Measurements from ENCODE around the gene SEMA3D.
A peak's percentile ranks its signal among the peaks of the same experiment; 100 is the strongest.

SEMA3D gene

DNA sequence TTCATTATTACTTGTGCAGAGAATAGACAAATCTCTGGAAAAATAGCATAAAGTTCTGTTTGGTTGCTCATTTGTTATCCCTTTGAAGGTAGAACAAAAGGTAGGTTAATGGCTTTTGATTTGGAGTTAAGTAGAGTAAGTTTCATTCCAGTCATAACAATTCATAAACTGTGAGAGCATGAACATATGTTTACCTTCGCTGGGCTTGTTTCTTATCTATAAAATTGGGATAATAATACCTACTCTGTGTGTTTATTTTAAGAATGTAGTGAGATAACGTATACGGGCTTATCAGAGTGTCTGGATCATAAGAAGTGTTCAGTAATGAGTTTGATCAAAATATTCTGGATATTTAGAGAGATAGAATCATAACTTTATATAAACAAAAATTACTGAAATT is 155.4 kb downstream of the SEMA3D start:
- ChIA-PET POLR2A (no interaction called here), CTCF (interaction anchor here (0.9 to 5.3 kb wide), 10 partner anchors 10 to 822 kb away, joined by 3 to 35 read pairs (median 4); no protein-coding TSS in a partner anchor)
- Histone ChIP-seq H3K27me3 (replicated peaks in 2 of 5; ENCODE audit: control insufficient read depth in 4 of 5, insufficient read depth in 5 of 5, low read length in 4 of 5) (no peaks in the 10 kb centered on the region), H3K4me3 (ENCODE audit: control insufficient read depth in 1 of 7, extremely low read depth in 1 of 7, insufficient read depth in 4 of 7, low read depth in 2 of 7, low read length in 6 of 7) (no peak overlapping the region), H3K27ac (ENCODE audit: insufficient read depth in 1 of 2, low read depth in 1 of 2, low read length in 2 of 2, poor library complexity in 1 of 2, severe bottlenecking in 2 of 2) (no peak overlapping the region), H3K9me3 (ENCODE audit: control extremely low read depth in 1 of 5, control insufficient read depth in 4 of 5, insufficient read depth in 2 of 5, low read depth in 1 of 5, low read length in 4 of 5) (no peaks in the 10 kb centered on the region), H3K36me3 (ENCODE audit: control insufficient read depth in 4 of 4, insufficient read depth in 4 of 4, low read length in 3 of 4) (no peaks in the 10 kb centered on the region), H3K4me1 (ENCODE audit: control extremely low read depth in 1 of 4, control insufficient read depth in 4 of 4, insufficient read depth in 4 of 4, low read length in 3 of 4) (no peaks in the 10 kb centered on the region)
- no CpG with 5 or more reads among the region's 3 CpGs for WGBS (ENCODE audit: insufficient coverage)
- no peak for DNase-seq

DNA sequence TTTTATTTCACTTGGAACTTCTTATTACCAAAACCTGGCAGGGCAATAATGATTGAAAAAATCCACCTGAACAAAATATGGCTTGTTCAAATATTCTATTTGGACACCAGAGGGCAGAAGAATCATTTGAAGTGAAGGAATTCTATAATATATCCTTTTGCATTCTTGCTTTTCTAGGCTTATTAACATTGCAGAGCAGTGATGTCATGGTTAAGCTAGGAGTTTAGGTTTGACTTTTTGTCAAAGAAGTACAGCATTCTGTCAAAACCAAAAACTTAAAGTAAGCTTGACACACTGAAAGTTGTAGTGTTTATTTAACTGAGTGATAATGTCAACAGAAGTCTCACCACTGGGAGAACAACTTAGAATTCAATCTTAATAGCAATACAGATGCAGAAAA is 156.0 kb downstream of the SEMA3D start:
- Histone ChIP-seq H3K27ac (ENCODE audit: insufficient read depth in 1 of 2, low read depth in 1 of 2, low read length in 2 of 2, poor library complexity in 1 of 2, severe bottlenecking in 2 of 2) (no peak overlapping the region), H3K36me3 (ENCODE audit: control insufficient read depth in 4 of 4, insufficient read depth in 4 of 4, low read length in 3 of 4) (no peaks in the 10 kb centered on the region), H3K4me1 (ENCODE audit: control extremely low read depth in 1 of 4, control insufficient read depth in 4 of 4, insufficient read depth in 4 of 4, low read length in 3 of 4) (no peaks in the 10 kb centered on the region), H3K4me3 (ENCODE audit: control insufficient read depth in 1 of 7, extremely low read depth in 1 of 7, insufficient read depth in 4 of 7, low read depth in 2 of 7, low read length in 6 of 7) (no peak overlapping the region), H3K27me3 (replicated peaks in 2 of 5; ENCODE audit: control insufficient read depth in 4 of 5, insufficient read depth in 5 of 5, low read length in 4 of 5) (no peaks in the 10 kb centered on the region), H3K9me3 (ENCODE audit: control extremely low read depth in 1 of 5, control insufficient read depth in 4 of 5, insufficient read depth in 2 of 5, low read depth in 1 of 5, low read length in 4 of 5) (no peaks in the 10 kb centered on the region)
- POLR2A ChIA-PET: no interaction called here
- CTCF ChIA-PET: interaction anchor here (0.9 to 5.3 kb wide), 10 partner anchors 11 to 822 kb away, joined by 3 to 35 read pairs (median 4); no protein-coding TSS in a partner anchor
- DNase-seq: peak; percentile 31 to 54 (median 42)

DNA sequence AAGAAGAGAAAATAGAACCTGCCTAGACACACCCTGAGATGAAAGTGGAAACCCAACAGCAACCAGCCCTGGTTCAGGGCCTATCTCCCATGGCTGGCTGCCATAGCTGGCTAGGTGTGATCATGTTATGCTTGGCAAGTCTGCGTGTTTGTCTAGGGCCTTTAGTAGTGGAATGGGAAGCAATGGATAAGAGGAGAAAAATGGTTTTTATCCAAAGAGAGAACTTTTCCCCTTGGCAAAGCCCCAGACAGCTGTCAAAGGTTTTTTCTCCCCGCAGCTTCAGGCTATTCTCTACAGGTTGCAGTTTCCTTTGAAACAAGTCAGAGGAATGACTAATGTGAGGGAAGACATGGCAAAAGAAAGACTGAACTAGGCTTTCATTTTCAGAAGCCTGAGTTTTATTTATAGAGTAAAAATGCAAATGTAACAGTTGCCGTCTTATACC is 161.5 kb downstream of the SEMA3D start:
- POLR2A ChIA-PET: no interaction called here
- no peaks in the 10 kb centered on the region for H3K36me3 ChIP-seq (ENCODE audit: control insufficient read depth in 4 of 4, insufficient read depth in 4 of 4, low read length in 3 of 4)
- no peaks in the 10 kb centered on the region for H3K9me3 ChIP-seq (ENCODE audit: control extremely low read depth in 1 of 5, control insufficient read depth in 4 of 5, insufficient read depth in 2 of 5, low read depth in 1 of 5, low read length in 4 of 5)
- H3K4me1 ChIP-seq (ENCODE audit: control extremely low read depth in 1 of 4, control insufficient read depth in 4 of 4, insufficient read depth in 4 of 4, low read length in 3 of 4): no peaks in the 10 kb centered on the region
- H3K27ac ChIP-seq (ENCODE audit: insufficient read depth in 1 of 2, low read depth in 1 of 2, low read length in 2 of 2, poor library complexity in 1 of 2, severe bottlenecking in 2 of 2): no peak overlapping the region
- H3K4me3 ChIP-seq (ENCODE audit: control insufficient read depth in 1 of 7, extremely low read depth in 1 of 7, insufficient read depth in 4 of 7, low read depth in 2 of 7, low read length in 6 of 7): no peak overlapping the region
- no peak for DNase-seq
- WGBS (ENCODE audit: insufficient coverage): 67% methylated on average over 1 of the region's 3 CpGs
- H3K27me3 ChIP-seq (replicated peaks in 2 of 5; ENCODE audit: control insufficient read depth in 4 of 5, insufficient read depth in 5 of 5, low read length in 4 of 5): no peaks in the 10 kb centered on the region
- CTCF ChIA-PET: interaction anchor here (0.6 to 4.3 kb wide), 5 partner anchors 8 to 1095 kb away, joined by 3 to 34 read pairs (median 3); no protein-coding TSS in a partner anchor

- Histone ChIP-seq H3K27ac (ENCODE audit: insufficient read depth in 1 of 2, low read depth in 1 of 2, low read length in 2 of 2, poor library complexity in 1 of 2, severe bottlenecking in 2 of 2) (no peak overlapping the region), H3K27me3 (replicated peaks in 2 of 5; ENCODE audit: control insufficient read depth in 4 of 5, insufficient read depth in 5 of 5, low read length in 4 of 5) (no peaks in the 10 kb centered on the region), H3K36me3 (ENCODE audit: control insufficient read depth in 4 of 4, insufficient read depth in 4 of 4, low read length in 3 of 4) (no peaks in the 10 kb centered on the region), H3K9me3 (ENCODE audit: control extremely low read depth in 1 of 5, control insufficient read depth in 4 of 5, insufficient read depth in 2 of 5, low read depth in 1 of 5, low read length in 4 of 5) (no peaks in the 10 kb centered on the region), H3K4me3 (ENCODE audit: control insufficient read depth in 1 of 7, extremely low read depth in 1 of 7, insufficient read depth in 4 of 7, low read depth in 2 of 7, low read length in 6 of 7) (no peak overlapping the region), H3K4me1 (ENCODE audit: control extremely low read depth in 1 of 4, control insufficient read depth in 4 of 4, insufficient read depth in 4 of 4, low read length in 3 of 4) (no peaks in the 10 kb centered on the region)
- CTCF ChIA-PET: interaction anchor here (0.6 to 4.3 kb wide), 12 partner anchors 9 to 1168 kb away, joined by 3 to 34 read pairs (median 3); no protein-coding TSS in a partner anchor
- no peak for DNase-seq
- WGBS (ENCODE audit: insufficient coverage): 100% methylated on average over 1 of the region's 4 CpGs
- POLR2A ChIA-PET: no interaction called here
These were observed 162.9 kb downstream of the SEMA3D start for GRCh38 chr7:85023916-85024315.

GRCh38 chr7:85023066-85023712 is 163.7 kb downstream of the SEMA3D start:
- H3K27ac ChIP-seq (ENCODE audit: insufficient read depth in 1 of 2, low read depth in 1 of 2, low read length in 2 of 2, poor library complexity in 1 of 2, severe bottlenecking in 2 of 2): no peak overlapping the region
- H3K4me3 ChIP-seq (ENCODE audit: control insufficient read depth in 1 of 7, extremely low read depth in 1 of 7, insufficient read depth in 4 of 7, low read depth in 2 of 7, low read length in 6 of 7): no peak overlapping the region
- no peaks in the 10 kb centered on the region for H3K36me3 ChIP-seq (ENCODE audit: control insufficient read depth in 4 of 4, insufficient read depth in 4 of 4, low read length in 3 of 4)
- no CpG with 5 or more reads among the region's 2 CpGs for WGBS (ENCODE audit: insufficient coverage)
- no peaks in the 10 kb centered on the region for H3K27me3 ChIP-seq (replicated peaks in 2 of 5; ENCODE audit: control insufficient read depth in 4 of 5, insufficient read depth in 5 of 5, low read length in 4 of 5)
- CTCF ChIA-PET: interaction anchor here (0.7 to 4.3 kb wide), 12 partner anchors 10 to 1168 kb away, joined by 3 to 34 read pairs (median 4); no protein-coding TSS in a partner anchor
- H3K4me1 ChIP-seq (ENCODE audit: control extremely low read depth in 1 of 4, control insufficient read depth in 4 of 4, insufficient read depth in 4 of 4, low read length in 3 of 4): no peaks in the 10 kb centered on the region
- peak; percentile 35 to 66 (median 48) for DNase-seq
- POLR2A ChIA-PET: no interaction called here
- H3K9me3 ChIP-seq (ENCODE audit: control extremely low read depth in 1 of 5, control insufficient read depth in 4 of 5, insufficient read depth in 2 of 5, low read depth in 1 of 5, low read length in 4 of 5): no peaks in the 10 kb centered on the region

DNA sequence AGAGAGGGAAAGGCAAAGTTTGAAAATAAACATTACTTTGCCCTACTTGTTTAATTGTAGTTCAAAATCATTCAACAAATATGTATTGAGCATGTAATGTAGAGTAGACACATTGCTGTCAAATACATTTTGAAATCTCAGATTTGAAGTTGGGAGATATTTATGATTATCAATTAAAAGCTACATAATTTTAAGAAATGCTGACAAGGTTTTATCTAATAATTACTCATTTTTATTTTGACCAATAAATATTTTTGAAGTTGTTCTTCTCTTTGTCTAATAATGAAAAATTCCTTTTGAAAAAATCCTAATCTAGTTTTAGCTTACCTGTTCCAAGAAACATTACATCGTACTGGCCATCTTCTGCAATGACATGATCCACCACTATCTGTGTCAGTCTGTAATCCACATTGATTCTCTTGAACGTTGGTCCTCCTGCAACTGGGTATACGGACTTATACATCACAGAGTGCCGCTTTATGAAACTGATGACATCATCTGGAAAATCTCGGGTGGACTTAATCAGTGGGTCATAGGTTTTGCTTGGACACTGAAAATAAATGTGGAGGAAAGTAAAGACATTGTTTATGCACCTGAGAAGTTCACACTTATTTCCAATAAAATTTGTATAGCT is 164.7 kb downstream of the SEMA3D start:
- H3K27me3 ChIP-seq (replicated peaks in 2 of 5; ENCODE audit: control insufficient read depth in 4 of 5, insufficient read depth in 5 of 5, low read length in 4 of 5): no peaks in the 10 kb centered on the region
- H3K4me1 ChIP-seq (ENCODE audit: control extremely low read depth in 1 of 4, control insufficient read depth in 4 of 4, insufficient read depth in 4 of 4, low read length in 3 of 4): no peaks in the 10 kb centered on the region
- H3K9me3 ChIP-seq (ENCODE audit: control extremely low read depth in 1 of 5, control insufficient read depth in 4 of 5, insufficient read depth in 2 of 5, low read depth in 1 of 5, low read length in 4 of 5): no peaks in the 10 kb centered on the region
- DNase-seq: no peak
- H3K4me3 ChIP-seq (ENCODE audit: control insufficient read depth in 1 of 7, extremely low read depth in 1 of 7, insufficient read depth in 4 of 7, low read depth in 2 of 7, low read length in 6 of 7): no peak overlapping the region
- H3K36me3 ChIP-seq (ENCODE audit: control insufficient read depth in 4 of 4, insufficient read depth in 4 of 4, low read length in 3 of 4): no peaks in the 10 kb centered on the region
- whole genome bisulfite sequencing (ENCODE audit: insufficient coverage): 94% methylated on average over 4 of the region's 5 CpGs
- ChIA-PET CTCF (interaction anchor here (0.7 to 3.7 kb wide), 6 partner anchors 9 to 1086 kb away, joined by 3 to 31 read pairs (median 4); no protein-coding TSS in a partner anchor), POLR2A (no interaction called here)
- H3K27ac ChIP-seq (ENCODE audit: insufficient read depth in 1 of 2, low read depth in 1 of 2, low read length in 2 of 2, poor library complexity in 1 of 2, severe bottlenecking in 2 of 2): no peak overlapping the region

DNA sequence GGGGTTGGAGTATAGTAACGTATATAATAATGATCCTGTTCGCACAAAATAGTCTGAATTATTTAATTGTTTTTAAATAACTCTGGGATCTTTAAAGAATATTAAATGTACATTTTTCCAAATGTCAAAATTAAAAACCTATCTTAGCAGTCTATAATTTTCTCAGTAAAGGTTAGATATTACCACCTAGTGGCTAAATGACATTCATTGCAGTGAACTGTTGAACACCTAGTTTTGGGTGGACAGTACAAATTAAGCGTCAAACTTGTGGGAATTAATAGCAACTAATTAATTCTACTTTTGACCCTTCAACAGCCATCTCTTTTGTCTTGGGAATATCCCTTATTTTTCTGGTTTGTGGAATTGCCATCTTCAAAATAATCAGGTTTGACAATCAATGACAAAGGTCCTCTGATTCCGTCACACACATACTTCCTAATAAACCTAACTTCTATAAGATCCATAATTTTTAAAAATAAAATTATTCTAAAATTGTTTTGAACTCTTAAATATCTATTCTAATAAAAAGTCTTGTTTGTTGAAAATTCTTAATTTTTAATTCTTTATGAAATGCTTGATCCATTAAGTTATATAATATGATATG is 165.7 kb downstream of the SEMA3D start:
- no peaks in the 10 kb centered on the region for H3K4me1 ChIP-seq (ENCODE audit: control extremely low read depth in 1 of 4, control insufficient read depth in 4 of 4, insufficient read depth in 4 of 4, low read length in 3 of 4)
- no peaks in the 10 kb centered on the region for H3K9me3 ChIP-seq (ENCODE audit: control extremely low read depth in 1 of 5, control insufficient read depth in 4 of 5, insufficient read depth in 2 of 5, low read depth in 1 of 5, low read length in 4 of 5)
- no peak overlapping the region for H3K4me3 ChIP-seq (ENCODE audit: control insufficient read depth in 1 of 7, extremely low read depth in 1 of 7, insufficient read depth in 4 of 7, low read depth in 2 of 7, low read length in 6 of 7)
- ChIA-PET CTCF (interaction anchor here (0.8 to 3.7 kb wide), 4 partner anchors 1039 to 1085 kb away, joined by 3 to 31 read pairs (median 4); no protein-coding TSS in a partner anchor), POLR2A (no interaction called here)
- WGBS (ENCODE audit: insufficient coverage): 78% methylated on average over 1 of the region's 4 CpGs
- no peaks in the 10 kb centered on the region for H3K36me3 ChIP-seq (ENCODE audit: control insufficient read depth in 4 of 4, insufficient read depth in 4 of 4, low read length in 3 of 4)
- DNase-seq: peak in 2 of 3 donors; percentile 8 to 10
- H3K27ac ChIP-seq (ENCODE audit: insufficient read depth in 1 of 2, low read depth in 1 of 2, low read length in 2 of 2, poor library complexity in 1 of 2, severe bottlenecking in 2 of 2): no peak overlapping the region
- H3K27me3 ChIP-seq (replicated peaks in 2 of 5; ENCODE audit: control insufficient read depth in 4 of 5, insufficient read depth in 5 of 5, low read length in 4 of 5): no peaks in the 10 kb centered on the region

Measured in common myeloid progenitor, CD34-positive (primary cell).